DOHH2 (cell line): ENCODE data around the gene SIRT3.

Source experiments
- CTCF ChIP-seq: fragments of 200-600 bp; sonication (generic); IDR thresholded peaks from one replicate; pipeline ENCODE4 v1.5.1; 2014; ENCODE audit warnings: antibody characterized with exemption, mild to moderate bottlenecking, low read depth, low read length; ENCODE audit not compliant: poor library complexity, severe bottlenecking
- EZH2phosphoT487 ChIP-seq: fragments of 200-600 bp; sonication (generic); IDR thresholded peaks from 2 replicates; pipeline ENCODE4 v1.6.1; 2017; ENCODE audit warnings: borderline replicate concordance, mild to moderate bottlenecking, antibody characterized with exemption, low read length, moderate library complexity, mixed read lengths

GRCh38 chr11:232783-233565, 3.2 kb downstream of the SIRT3 start:
- TF ChIP-seq EZH2phosphoT487: no peak
- no peak for TF ChIP-seq CTCF
